ENCODE measurements around the gene UBE2J2. TPM values are rescaled to one million over a fixed set of nuclear protein-coding genes. Genes with fewer than 3 reads are reported as not detected.

Gene UBE2J2
- total and polyA plus RNA-seq, 2 of the 8 experiments (the other 6 are each of a cell fraction or from before 2014, with no cell fraction given), result 33.6 to 67.9 TPM

DNA sequence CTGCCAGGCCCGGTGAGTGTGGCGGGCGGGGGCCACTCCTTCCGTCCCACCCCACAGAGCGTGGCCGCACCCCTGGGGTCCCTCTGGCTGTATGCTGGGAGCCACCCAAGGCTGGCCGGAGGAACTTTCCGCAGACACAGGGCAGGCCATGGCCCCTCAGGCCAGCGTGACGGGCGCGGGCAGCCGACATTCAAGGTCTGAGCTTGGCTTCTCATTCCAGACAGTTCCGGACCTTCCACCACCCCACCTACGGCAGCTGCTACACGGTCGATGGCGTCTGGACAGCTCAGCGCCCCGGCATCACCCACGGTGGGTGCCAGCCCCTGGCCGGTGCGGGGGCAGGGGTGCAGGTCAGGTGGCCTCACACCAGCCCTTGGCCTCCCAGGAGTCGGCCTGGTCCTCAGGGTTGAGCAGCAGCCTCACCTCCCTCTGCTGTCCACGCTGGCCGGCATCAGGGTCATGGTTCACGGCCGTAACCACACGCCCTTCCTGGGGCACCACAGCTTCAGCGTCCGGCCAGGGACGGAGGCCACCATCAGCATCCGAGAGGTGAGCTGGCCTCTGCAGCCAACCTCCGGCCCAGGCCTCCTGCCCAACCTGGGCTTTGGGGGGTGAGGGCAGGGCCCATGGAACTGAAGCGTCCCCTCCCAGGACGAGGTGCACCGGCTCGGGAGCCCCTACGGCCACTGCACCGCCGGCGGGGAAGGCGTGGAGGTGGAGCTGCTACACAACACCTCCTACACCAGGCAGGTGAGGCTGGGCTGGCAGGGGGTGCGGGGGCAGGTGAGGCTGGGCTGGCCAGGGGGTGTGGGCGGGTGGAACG, 13.8 kb upstream of the UBE2J2 start (continued):
- TF ChIP-seq RNF2 (IDR thresholded peaks at IDR 0.05; ENCODE audit: borderline replicate concordance, low read depth, low read length, missing control alignments, poor library complexity, severe bottlenecking), result no peak
- no peak for TF ChIP-seq TAF7 (optimal IDR thresholded peaks at IDR 0.05; ENCODE audit: borderline replicate concordance, low read depth, low read length)
- TF ChIP-seq GABPA (IDR thresholded peaks at IDR 0.05; ENCODE audit: borderline replicate concordance, insufficient read depth, low read length), result no peak
- no peak for TF ChIP-seq BRCA1 (IDR thresholded peaks at IDR 0.05; ENCODE audit: low read depth, low read length)
- TF ChIP-seq YY1 (IDR thresholded peaks at IDR 0.05; ENCODE audit: low read depth, low read length), result no peak

Measured in H1 (cell line).